GM15510 (cell line): ENCODE data around the gene MYOC.

Source experiments
- POLR2A ChIP-seq: IDR thresholded peaks from 3 replicates; pipeline ENCODE4 v1.6.1; 2011; ENCODE audit warnings: borderline replicate concordance; ENCODE audit not compliant: insufficient read length; ENCODE audit errors: extremely low read depth

Gene MYOC

DNA sequence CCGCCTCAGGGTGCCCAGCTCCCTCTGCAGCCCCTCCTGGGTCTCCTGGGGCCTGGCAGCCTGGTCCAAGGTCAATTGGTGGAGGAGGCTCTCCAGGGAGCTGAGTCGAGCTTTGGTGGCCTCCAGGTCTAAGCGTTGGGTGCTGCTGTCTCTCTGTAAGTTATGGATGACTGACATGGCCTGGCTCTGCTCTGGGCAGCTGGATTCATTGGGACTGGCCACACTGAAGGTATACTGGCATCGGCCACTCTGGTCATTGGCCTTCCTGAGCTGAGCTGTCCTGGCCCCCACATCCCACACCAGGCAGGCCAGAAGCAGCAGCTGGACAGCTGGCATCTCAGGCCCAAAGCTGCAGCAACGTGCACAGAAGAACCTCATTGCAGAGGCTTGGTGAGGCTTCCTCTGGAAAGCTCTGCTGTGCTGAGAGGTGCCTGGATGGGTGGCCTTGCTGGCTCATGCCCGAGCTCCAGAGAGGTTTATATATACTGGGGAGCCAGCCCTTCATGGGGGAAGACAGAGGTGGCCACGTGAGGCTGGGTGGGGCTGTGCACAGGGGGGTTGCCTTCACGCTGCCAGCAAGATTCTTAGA, at the start of gene MYOC:
MYOC (minus strand) TSS at position 455 of the 589 bp plus-strand sequence; CDS start at position 378, 77 bp downstream.
- TF ChIP-seq POLR2A = no peak

- no peak for TF ChIP-seq POLR2A
Observed at GRCh38 chr1:171699531-171699930, 47.0 kb upstream of the MYOC start.

- no peak for TF ChIP-seq POLR2A
Observed at GRCh38 chr1:171683870-171684269, 31.4 kb upstream of the MYOC start.

DNA sequence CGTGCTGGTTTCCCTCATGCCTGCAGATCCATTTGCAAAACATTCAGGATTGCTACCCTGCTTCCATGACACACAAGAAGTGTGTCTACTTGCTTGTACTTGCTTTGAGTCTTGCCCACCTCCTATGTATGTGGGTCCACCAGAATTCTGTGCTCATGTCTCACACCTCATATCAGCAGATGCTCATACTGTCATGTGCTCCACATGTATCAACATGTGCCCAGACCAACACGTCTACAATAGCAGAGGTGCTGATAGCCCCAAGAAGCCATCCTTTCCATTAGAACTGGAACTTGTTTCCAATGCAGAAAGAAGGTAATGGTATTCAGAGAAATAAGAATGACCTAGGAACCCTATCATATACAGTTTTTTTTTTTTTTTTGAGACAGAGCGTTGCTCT, 27.9 kb upstream of the MYOC start:
- TF ChIP-seq POLR2A = no peak

DNA sequence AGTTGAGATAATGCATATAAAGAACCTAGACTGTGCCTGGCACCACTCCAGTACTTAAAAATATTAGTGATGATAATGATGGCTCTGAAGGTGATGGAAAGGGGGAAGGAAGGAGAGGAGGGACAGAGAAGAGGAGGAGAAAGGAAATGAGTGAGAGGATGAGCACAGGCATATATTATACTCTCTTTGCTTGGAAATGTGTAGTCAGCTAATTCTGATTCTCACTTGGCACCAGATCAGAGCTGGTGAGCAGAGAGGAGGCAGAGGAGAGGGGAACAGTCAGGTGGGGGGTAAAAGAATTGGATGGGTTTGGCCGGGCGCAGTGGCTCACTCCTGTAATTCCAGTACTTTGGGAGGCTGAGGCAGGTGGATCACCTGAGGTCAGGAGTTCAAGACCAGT, 24.3 kb upstream of the MYOC start:
- no peak for TF ChIP-seq POLR2A

DNA sequence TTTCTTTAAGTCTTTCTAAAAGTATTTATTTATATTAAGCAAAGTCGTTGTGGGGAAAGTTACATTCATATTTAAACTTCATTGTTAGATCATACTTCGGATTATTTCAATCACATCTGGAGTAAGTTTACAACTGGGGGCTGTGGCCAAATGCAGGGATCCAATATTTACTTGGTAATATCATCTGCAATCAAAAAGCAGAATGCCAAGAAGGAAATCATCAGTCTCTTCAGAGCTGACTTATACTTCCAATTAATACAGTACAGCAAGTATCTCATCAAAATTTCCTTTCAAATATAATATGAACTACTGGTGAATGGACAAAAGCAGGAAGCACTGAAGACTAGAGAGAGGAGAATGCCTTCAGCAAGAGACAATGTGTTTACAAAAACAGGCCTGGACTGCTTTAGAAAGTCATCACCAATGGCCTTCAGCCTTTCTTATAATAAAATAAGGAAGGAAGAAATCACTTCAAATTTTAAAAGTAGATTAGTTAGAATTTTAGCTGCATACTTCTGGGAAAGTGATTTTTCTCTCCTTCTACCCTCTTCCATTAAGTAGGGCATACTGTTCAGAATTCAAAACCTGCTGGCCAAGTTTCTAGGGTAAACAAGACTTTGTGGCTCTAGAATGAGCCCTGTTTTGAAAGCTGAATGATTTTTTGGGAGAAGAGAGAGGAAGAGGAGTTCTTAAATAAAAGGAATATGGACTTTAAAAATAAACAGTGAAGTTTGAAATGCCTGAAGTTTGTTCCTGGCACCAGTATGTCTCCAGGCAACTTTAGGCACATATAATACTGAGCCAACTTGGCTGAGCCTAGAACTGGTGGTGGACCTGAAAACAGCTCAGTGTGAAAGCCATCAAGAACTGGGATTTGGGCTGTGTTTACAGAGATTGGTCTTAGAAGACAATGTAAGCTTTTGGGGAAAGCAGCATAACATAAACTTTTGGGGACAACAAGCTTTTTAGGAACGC, 22.2 kb upstream of the MYOC start:
- TF ChIP-seq POLR2A = no peak

DNA sequence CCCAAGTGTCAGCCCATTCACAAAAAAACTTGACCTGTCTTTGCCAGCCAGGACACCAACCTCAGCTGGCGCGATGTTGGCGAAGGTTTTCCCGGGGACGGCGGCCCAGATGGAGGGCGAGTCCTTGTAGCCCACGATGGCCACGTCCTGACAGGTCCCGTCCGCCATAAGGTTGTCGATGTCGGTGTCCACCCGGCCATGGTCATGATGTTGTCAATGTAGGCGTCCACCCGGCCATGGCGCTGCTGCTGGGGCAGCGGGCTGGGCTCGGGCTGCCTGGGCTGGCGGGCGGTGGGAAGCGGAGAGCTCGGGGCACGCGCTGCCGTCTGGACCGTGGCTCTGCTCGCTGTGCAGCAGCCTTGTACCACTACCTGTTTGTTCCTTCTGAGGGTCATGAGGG, 18.3 kb upstream of the MYOC start:
- no peak for TF ChIP-seq POLR2A

- no peak for TF ChIP-seq POLR2A
Observed at GRCh38 chr1:171668372-171668771, 15.9 kb upstream of the MYOC start.

DNA sequence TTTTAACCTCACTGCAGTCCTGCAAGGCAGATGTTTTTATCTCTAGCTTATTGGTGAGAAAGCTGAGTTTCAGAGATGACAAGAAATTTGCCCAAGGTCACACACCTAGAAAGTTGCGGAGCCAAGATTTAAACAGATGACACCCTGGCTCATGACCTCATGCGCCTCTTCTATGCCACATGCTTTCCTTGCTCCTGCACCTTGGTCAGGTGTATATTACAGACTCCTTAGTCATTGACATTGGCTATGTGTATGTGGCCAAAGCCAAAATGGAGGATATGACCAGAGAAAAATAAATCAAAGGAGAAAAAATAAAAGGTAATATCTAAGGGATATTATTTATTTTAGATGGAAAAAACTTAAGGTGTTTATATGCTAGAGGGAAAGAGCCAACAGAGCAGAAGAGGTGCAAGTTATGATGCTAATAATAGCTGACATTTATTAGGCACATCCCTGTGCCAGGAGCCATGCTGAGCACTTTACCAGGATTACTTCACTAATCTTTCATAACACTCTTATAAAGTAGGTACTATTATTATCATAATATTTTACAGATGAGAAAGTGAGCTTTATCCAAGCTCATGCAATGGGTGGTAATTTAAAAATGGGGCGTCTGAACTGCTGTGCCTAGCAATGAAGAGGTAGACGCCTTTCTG, 13.8 kb upstream of the MYOC start:
- no peak for TF ChIP-seq POLR2A

DNA sequence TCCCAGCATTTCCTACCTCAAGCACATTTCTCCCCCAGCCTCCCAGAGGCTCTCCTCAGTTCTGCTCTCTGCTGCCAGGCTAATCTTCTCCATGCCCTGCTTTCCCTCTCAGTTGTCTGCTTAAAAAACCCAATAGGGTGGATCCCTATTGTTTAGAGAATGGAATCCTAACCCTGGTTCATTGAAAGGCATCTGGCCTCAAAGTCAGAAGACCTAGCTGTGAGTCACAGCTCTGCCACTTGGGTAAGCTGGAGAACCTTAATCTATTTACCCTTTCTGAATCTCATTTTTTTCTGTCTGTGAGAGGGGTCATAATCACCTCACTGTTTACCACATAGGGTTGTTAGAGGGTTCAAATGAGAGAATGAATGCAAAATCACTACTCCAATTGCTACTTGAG, 12.5 kb upstream of the MYOC start:
- TF ChIP-seq POLR2A = no peak

GRCh38 chr1:171663854-171664575, 11.5 kb upstream of the MYOC start:
- TF ChIP-seq POLR2A = no peak

GRCh38 chr1:171663036-171663853, 10.8 kb upstream of the MYOC start:
- TF ChIP-seq POLR2A = no peak

DNA sequence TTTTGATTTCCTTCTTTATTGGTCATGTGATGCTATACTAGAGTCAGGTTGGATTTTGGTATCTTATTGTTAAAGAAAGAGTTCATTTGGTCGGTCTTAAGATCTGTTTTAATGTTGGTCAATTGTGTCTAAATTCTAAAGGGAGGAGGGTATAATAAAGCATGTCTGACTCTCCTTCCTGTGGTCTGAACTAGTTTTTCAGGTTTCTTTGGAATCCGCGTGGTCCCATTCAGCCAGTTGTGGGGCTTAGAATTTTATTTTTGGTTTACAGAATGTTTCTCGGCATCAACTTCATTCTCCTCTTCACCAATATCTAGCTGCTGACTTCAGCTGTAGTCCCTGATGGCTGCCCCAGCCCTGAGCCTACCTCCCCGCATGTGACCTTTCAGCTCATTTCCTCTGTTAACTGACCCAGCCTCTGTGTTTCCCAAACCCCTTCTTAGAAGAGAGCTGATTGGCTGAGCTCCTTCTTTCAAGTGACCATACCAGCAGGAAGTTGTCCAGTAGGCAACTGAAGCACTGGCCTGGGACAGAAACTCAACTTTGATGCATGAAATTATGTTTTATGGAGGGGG, 8.7 kb upstream of the MYOC start:
- TF ChIP-seq POLR2A = no peak

- no peak for TF ChIP-seq POLR2A
Observed at GRCh38 chr1:171655746-171656116, 3.2 kb upstream of the MYOC start.

DNA sequence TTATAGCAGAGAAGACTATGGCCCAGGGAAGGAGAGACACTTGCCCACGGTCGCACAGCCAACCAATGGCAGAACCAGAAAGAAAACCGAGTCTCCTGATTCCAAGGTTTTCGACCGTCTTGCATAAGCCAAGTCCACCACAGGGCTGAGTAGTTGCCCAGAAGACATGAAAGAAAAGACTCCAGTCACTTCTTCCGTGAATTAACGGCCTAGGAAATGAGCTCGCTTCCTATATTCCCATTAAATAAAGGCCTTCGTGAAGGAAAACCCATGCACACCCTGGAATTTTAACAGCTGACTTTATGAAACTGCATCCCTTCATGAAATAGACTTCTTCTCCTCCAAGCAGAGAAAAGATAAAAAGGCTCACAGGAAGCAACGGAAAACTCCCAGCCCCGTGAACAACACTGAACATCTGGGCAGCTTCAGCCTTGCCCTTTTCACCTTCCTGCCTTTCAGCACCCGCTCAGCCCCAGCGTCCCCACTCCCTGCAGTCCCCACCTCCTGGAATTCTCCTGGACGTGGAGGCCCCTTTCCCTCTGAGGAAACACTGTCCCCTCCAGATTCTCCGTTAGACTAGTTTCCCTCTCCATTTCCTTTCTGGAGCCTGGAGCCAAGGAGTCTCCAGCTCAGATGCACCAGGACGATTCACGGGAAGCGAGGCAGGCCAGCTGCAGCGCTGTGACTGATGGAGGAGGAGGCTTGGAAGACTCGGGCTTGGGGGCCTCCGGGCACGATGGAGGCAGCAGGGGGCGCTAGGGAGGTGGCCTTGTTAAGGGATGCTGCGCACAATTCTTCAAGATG, 2.7 kb upstream of the MYOC start:
- TF ChIP-seq POLR2A = no peak
